ENCODE data around the gene PARP16. TPM values are rescaled to one million over a fixed set of nuclear protein-coding genes. Genes with fewer than 3 reads are reported as not detected.

The PARP16 gene
- total and polyA plus RNA-seq, 7 donors, result 4.4 to 12.5 (median 9.4) TPM

GRCh38 chr15:65333148-65333820, 46.6 kb upstream of the PARP16 start:
- WGBS, 2 donors, result 86% methylated on average over 16 of the region's 16 CpGs
- no peaks in the 10 kb centered on the region for H3K27me3 ChIP-seq
- H3K9me3 ChIP-seq, result no peaks in the 10 kb centered on the region
- TF ChIP-seq CTCF (IDR thresholded peaks at IDR 0.05), result no peak
- no peak for TF ChIP-seq POLR2A (IDR thresholded peaks at IDR 0.05)
- TF ChIP-seq EP300 (IDR thresholded peaks at IDR 0.05), result no peak
- no peak for TF ChIP-seq POLR2AphosphoS5 (IDR thresholded peaks at IDR 0.05)
- H3K4me1 ChIP-seq, result no peaks in the 10 kb centered on the region
- no peak overlapping the region for H3K4me3 ChIP-seq
- no peaks in the 10 kb centered on the region for H3K36me3 ChIP-seq
- H3K27ac ChIP-seq, result no peak overlapping the region
- intact Hi-C loops (cut with DNase I), result no loop called here
- DNase-seq, result no peak

GRCh38 chr15:65332391-65333147, 45.9 kb upstream of the PARP16 start:
- Histone ChIP-seq H3K27ac (no peak overlapping the region), H3K4me3 (no peak overlapping the region), H3K4me1 (no peaks in the 10 kb centered on the region), H3K36me3 (no peaks in the 10 kb centered on the region), H3K27me3 (no peaks in the 10 kb centered on the region), H3K9me3 (no peaks in the 10 kb centered on the region)
- no peak for DNase-seq
- WGBS, 2 donors, result 76 to 88% methylated on average over 31 of the region's 31 CpGs
- no peak for TF ChIP-seq CTCF (IDR thresholded peaks at IDR 0.05)
- TF ChIP-seq POLR2A (IDR thresholded peaks at IDR 0.05), result no peak
- TF ChIP-seq POLR2AphosphoS5 (IDR thresholded peaks at IDR 0.05), result no peak
- no peak for TF ChIP-seq EP300 (IDR thresholded peaks at IDR 0.05)
- intact Hi-C loops (cut with DNase I), result no loop called here

GRCh38 chr15:65331811-65332210, 45.1 kb upstream of the PARP16 start:
- TF ChIP-seq CTCF (IDR thresholded peaks at IDR 0.05) (no peak), POLR2AphosphoS5 (IDR thresholded peaks at IDR 0.05) (no peak), EP300 (IDR thresholded peaks at IDR 0.05) (no peak), POLR2A (IDR thresholded peaks at IDR 0.05) (no peak)
- 50 to 69% methylated on average over 7 of the region's 7 CpGs for WGBS, 2 donors

GRCh38 chr15:65330934-65331645, 44.4 kb upstream of the PARP16 start:
- intact Hi-C loops (cut with DNase I), result no loop called here
- TF ChIP-seq EP300 (IDR thresholded peaks at IDR 0.05) (no peak), POLR2A (IDR thresholded peaks at IDR 0.05) (no peak), POLR2AphosphoS5 (IDR thresholded peaks at IDR 0.05) (no peak), CTCF (IDR thresholded peaks at IDR 0.05) (no peak)
- Histone ChIP-seq H3K27ac (no peak overlapping the region), H3K4me1 (no peaks in the 10 kb centered on the region), H3K36me3 (no peaks in the 10 kb centered on the region), H3K27me3 (no peaks in the 10 kb centered on the region), H3K4me3 (no peak overlapping the region), H3K9me3 (no peaks in the 10 kb centered on the region)
- DNase-seq, result no peak
- 94 to 95% methylated on average over 22 of the region's 22 CpGs for WGBS, 2 donors

More at GRCh38 chr15:65331811-65332210, 45.1 kb upstream of the PARP16 start:
- Histone ChIP-seq H3K27ac (no peak overlapping the region), H3K27me3 (no peaks in the 10 kb centered on the region), H3K36me3 (no peaks in the 10 kb centered on the region), H3K4me1 (no peaks in the 10 kb centered on the region), H3K9me3 (no peaks in the 10 kb centered on the region), H3K4me3 (no peak overlapping the region)
- intact Hi-C loops (cut with DNase I), result no loop called here
- DNase-seq, result no peak

Measured in sigmoid colon (tissue), 7 donors.